ENCODE measurements around the gene TRIM16.
"Not testable (repeated sequence)": the region's sequence is repeated elsewhere in the genome, so short reads cannot be mapped to it uniquely, and the experiment has no call there.

The TRIM16 gene

GRCh38 chr17:15613111-15613510 is 71.0 kb downstream of the TRIM16 start:
- not testable (repeated sequence) for DNase-seq

DNA sequence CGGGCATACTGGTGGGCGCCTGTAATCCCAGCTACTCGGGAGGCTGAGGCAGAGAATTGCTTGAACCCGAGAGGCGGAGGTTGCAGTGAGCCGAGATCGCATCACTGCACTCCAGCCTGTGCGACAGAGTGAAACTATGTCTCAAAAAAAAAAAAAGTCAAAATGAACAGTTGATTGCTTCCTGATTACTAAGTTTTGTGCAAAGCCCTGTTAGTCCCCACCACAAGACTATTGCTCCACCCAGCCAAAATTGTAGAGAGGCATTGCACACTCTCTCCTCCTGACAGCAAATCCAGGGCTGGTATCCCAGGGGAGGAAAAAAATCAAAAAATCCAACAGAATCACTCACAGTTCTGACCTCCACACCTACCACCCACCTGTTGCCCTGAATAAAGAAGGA is 91.2 kb downstream of the TRIM16 start:
- not testable (repeated sequence) for DNase-seq

GRCh38 chr17:15591986-15592385 is 92.1 kb downstream of the TRIM16 start:
- DNase-seq = not testable (repeated sequence)

DNA sequence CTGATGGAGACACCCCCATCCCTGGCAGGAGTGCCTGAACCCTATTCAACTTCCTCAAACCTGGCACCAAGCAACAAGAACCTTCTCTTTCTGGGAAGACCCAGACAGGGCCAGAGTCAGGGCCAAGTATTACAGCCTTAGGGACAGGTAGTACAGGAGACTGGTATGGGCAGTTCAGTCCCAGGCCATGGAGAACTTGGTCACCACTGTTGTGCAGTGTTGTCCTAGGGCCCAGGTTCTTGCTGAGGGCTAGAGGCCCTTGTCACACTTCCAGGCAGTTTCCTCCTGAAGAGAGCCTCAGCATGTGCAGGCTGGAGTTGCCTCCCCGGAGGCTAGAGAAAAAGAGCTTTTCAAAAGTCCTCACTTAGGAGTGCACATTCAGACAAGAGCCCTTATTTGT is 93.3 kb downstream of the TRIM16 start:
- DNase-seq = not testable (repeated sequence)

- not testable (repeated sequence) for DNase-seq
Observed at GRCh38 chr17:15589544-15590536, 94.3 kb downstream of the TRIM16 start.

- not testable (repeated sequence) for DNase-seq
Observed at GRCh38 chr17:15588017-15588416, 96.1 kb downstream of the TRIM16 start.

DNA sequence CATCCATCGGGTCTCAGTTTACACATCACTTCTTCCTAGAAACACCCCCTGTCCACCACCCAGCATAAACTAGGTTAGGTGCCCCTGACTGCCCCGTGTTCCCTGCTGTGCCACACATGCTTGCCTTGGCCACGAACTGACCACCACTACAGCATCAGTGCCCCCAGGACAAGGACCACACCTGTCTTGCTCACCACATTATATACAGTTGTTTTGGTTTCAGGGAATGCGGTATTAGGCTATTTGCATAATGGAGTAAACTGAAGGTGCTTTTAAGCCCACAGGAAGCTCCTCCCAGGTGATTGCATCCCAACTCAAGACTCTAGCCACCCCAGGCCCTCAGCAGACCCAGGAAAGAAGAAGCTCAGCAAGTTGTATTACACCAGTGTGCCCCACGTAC is 100.8 kb downstream of the TRIM16 start:
- DNase-seq = not testable (repeated sequence)

- not testable (repeated sequence) for DNase-seq
Observed at GRCh38 chr17:15581462-15581861, 102.6 kb downstream of the TRIM16 start.

Data from SW 1271 (cell line).